NCI-H345 treated with DMSO at 0.1 percent for 48 hours (cell line): Measurements from ENCODE around the gene CCN2.

Experiments
- DNase-seq: peaks from one replicate; lab custom pipeline; 2025; ENCODE audit not compliant: unreplicated experiment; lab: John Stamatoyannopoulos, UW

The CCN2 gene

GRCh38 chr6:131967948-131968347, 16.8 kb upstream of the CCN2 start:
- no peak for DNase-seq

DNA sequence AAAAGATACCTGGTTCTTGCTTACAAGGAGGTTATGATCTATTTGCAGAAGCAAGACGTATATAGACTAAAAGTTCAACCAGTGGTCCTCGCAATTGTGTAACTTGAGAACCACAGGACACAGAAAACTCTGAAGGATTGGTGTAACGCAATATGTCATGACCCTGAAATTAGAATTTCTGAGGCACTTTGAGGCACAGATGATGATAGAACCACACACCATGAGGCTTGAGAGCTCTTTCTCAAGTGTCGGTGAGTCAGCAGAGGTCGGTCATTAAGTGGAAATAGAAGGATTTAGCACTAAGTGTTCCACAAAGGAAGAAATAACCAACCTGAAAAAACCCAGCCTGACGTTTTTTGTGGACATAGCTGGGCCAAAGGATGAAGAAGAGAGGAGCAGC, 15.3 kb upstream of the CCN2 start:
- DNase-seq = no peak

- no peak for DNase-seq
Observed at GRCh38 chr6:131963063-131963462, 11.9 kb upstream of the CCN2 start.

GRCh38 chr6:131960371-131961133, 9.4 kb upstream of the CCN2 start:
- DNase-seq = no peak

DNA sequence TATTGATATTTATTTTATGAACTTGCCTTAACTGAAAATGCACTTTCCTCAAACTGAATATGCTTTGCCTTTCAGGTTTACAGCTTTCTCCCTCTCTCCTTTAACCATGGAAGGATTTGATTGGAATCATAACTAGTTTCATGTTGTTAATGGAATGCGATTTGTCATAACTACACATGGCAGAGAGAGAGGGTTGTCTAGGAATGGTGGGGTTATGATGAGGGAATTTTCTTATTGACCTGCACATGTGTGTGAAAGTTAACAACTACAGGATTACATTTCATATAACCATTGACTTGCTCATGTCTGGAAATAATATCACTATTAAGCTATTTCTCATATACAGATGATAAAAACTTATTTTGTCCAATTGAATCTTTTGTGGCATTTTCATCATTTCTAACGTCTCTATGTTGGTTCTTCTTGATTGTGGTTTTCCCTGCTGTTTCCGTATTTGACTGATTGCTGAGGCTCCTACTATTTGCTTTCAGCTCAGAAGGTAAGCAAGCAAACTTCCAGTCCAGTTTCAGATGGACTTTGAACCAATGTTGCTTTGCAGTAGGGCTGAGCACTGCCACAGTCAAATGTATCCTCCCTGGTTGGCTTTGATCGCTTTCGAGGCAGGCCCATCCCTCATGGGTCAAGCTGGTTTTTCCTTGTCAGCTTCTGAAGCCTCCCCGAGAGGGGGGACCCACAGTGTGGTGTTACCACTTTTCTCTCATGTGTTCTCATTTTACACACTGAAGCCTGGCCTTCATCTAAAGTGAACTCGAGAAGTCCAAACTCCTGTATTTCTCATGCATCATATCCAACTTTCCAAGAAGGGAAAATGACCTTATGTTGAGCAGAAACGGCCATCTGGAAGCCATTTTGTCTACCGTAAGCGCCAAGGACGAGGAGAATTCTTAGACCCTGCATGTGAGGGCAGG, 7.6 kb upstream of the CCN2 start:
- no peak for DNase-seq

- DNase-seq = no peak
Observed at GRCh38 chr6:131958095-131958494, 6.9 kb upstream of the CCN2 start.

DNA sequence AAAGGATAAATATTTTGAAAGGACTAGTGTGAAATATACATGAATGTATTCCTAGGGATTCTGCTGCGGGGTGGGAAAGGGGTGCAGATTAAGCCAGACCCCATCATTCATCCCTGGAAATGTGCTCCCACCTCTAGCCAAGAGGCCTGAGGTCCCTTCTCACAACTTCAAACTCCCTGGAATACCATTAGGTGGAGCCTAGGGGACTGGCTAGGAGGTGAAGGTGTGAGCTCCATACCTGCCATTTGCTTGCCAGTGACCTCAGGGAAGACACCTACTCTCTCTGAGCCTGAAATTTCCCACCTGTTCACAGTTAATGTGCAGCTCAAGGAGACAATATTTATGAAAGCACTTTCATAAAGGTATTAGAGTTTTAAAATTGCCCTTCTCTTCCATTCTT, 4.7 kb upstream of the CCN2 start:
- DNase-seq = no peak

GRCh38 chr6:131955192-131955591, 4.0 kb upstream of the CCN2 start:
- DNase-seq = no peak

GRCh38 chr6:131954775-131955107, 3.6 kb upstream of the CCN2 start:
- DNase-seq = no peak

GRCh38 chr6:131954059-131954774, 3.0 kb upstream of the CCN2 start:
- DNase-seq = no peak

DNA sequence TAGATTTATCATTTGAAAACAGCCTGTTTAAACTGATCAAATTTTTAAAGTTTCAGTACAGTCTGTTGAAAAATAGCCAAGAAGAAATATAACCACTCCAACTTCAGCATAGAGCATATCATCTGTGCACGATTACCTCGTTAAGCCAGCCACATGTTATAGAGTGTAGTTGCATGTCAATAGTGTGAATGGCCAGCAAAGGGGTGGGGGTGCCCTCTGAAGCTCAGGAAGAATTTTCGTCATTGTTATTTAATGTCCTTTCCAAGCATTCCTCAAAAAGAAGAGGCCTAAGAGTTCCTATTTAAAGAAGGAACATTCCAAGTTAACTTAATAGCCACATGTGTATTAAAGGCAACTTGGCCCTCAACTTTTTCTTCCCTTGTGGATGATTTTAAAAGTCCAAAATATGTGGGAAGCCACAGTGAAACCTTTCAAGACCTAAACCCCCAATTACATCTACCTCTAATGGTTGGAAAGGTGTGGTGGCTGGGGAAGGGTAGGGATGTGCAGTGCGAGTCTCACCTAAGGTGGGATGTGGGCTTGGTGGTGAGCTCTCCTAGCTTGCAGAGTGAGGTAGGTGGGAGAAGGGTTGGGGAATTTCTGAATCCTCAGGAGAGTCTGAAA, 1.8 kb upstream of the CCN2 start:
- DNase-seq = no peak

DNA sequence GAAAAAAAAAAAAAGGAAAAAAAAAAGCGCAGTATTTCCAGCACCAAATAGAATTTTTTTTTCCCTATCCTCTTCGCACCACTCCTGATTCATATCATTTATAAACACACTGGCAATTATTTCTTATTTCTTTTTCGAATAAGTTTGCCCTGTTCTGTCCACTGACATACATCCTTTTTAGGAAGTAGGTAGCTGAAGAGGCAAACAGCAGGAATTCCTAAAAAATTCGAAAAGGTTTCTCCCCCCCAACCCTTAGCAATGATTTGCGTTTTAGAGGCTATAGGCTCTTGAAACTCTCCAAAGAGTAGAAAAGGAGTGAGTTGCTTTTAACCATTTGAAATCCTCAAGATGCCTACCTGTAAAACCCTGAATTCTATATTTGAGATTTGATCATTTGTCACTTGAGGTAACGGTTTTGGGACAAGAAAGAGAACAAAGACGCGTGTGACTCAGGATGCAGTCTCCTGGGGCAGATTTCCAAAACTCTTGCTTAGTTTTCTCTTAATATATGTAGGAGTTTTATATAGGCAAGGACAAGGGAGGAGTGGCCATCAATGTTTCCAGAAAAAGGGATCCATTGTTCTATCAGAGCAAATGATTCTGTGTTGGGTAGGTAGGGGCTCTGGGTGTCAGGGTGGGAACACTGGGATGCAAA, 531 bp upstream of the CCN2 start:
- no peak for DNase-seq

DNA sequence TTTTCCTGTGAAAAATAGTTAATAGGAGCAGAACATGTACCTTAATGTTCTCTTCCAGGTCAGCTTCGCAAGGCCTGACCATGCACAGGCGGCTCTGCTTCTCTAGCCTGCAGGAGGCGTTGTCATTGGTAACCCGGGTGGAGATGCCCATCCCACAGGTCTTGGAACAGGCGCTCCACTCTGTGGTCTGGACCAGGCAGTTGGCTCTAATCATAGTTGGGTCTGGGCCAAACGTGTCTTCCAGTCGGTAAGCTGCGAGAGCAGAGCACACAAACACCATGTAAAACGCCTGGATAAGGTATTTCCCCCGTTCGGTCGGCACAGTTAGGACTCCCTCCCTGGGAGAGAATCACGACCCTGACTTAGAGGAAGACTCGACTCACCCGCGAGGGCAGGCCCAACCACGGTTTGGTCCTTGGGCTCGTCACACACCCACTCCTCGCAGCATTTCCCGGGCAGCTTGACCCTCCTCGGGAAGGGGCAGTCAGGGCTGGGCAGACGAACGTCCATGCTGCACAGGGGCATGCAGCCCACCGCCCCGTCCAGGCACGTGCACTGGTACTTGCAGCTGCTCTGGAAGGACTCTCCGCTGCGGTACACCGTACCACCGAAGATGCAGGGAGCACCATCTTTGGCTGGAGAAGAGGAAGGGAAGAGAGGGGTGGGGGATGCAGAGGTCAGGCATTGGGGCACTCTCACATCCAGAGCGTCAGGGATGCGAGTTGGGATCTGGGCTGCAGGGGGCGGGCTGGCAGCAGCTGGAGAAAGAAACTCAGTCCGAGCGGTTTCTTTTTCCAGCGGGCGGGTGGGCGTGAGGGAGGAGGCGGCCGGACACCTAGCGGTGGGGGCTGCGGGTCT, 1.0 kb downstream of the CCN2 start:
- no peak for DNase-seq

DNA sequence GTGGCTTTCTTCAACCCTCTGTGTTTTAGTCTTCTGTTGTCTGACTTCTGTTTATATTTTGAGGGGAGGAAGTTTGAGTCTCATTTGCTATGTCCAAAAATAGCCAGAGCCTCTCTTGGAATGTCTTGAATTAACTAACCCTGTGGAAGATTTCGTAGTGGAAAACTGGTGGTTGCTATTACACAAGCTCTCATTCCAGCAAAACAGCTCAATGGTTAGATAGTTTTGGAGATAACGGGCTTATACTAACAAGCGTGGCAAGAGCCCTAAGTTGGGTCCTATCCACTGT, 1.6 kb downstream of the CCN2 start:
- no peak for DNase-seq

DNA sequence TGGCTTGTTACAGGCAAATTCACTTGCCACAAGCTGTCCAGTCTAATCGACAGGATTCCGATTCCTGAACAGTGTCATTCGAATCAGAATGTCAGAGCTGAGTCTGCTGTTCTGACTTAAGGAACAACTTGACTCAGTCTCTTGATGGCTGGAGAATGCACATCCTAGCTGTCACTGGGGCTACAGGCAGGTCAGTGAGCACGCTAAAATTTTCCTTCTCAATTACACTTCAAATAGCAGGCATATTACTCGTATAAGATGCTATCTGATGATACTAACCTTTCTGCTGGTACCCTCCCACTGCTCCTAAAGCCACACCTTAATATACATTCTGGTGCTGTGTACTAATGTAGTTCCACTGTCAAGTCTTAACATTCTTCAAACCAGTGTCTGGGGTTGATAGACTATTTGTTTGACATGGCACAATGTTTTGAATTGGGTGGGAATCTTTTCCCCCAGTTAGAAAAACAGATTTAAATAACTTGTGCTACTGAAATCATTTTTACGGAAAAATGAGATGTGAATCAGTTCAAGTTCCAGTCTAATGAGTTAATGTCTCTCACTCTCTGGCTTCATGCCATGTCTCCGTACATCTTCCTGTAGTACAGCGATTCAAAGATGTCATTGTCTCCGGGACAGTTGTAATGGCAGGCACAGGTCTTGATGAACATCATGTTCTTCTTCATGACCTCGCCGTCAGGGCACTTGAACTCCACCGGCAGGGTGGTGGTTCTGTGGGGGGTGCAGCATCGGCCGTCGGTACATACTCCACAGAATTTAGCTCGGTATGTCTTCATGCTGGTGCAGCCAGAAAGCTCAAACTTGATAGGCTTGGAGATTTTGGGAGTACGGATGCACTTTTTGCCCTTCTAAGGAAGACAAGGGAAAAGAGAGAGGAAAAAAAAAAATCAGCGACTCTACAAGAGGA, 2.2 kb downstream of the CCN2 start:
- DNase-seq = no peak

GRCh38 chr6:131947986-131948661, 3.0 kb downstream of the CCN2 start:
- DNase-seq = no peak

DNA sequence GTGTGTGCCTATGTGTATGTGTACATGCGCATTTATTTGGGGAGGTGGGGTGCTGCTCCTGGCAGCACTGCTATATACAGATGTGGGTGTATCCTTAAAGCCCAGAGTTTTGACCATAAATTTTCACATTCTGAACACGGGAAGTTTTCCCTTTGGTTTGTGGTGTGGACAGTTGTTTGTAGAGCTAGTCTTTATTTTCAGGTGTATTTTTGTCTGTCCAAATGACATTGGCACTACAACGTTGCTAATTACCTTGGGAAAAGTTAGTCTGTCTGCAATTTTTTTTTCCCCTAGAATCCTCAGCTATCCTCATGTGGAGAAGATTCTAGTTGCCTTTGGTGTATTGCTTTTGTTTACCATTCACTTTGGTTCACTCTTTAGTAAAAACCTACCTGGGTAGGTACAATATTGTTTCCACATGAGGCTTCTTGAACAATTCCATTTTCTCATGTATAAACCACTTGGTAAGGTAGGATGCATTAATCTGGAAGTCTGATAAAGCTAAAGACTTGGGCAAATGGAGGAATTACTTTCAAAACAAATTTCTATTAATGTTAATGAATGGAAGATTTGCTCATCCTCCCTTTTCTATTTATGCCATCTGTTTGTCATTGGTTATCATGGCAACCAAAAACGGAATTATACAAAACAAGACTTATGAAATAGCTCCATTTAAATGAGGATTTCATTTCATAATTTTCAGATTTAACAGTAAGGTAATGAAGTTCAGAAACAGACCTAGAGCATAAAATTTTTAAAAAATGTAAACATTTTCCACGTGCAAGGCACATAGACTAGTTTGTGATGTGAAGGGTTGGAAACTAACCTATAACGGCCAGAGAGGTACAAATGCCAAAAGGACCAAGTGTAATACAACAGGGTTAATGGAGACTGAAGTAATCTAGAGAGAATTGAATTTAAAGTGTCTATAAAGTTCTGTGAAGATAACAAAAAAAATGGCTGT, 3.9 kb downstream of the CCN2 start:
- no peak for DNase-seq
